ENCODE results near the gene PPIG. TPM values are rescaled to one million over a fixed set of nuclear protein-coding genes. Genes with fewer than 3 reads are reported as not detected.
"Not testable (repeated sequence)": the region's sequence is repeated elsewhere in the genome, so short reads cannot be mapped to it uniquely, and the experiment has no call there.

Gene PPIG
- total RNA-seq, 4 donors from 2014 or later, result 30.2 to 32.5 (median 30.7) TPM

GRCh38 chr2:169684135-169684565 lies 100.0 kb downstream of the PPIG start:
- no peak for TF ChIP-seq CTCF (IDR thresholded peaks at IDR 0.05)
- no peak for DNase-seq (ENCODE audit: low spot score)
- ATAC-seq (ENCODE audit: low FRiP score), result no peak

DNA sequence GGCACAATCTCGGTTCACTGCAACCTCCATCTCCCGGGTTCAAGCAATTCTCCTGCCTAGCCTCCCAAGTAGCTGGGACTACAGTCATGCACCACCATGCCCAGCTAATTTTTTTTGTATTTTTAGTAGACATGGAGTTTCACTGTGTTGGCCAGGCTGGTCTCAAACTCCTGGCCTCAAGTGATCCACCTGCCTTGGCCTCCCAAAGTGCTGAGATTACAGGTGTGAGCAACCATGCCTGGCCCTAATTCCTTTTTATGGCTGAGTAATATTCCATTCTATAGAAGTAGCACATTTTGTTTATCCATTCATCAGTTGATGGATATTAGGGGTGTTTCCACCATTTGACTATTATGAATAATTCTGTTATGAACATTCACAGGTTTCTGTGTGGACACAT lies 100.6 kb downstream of the PPIG start:
- not testable (repeated sequence) for DNase-seq (ENCODE audit: low spot score)

DNA sequence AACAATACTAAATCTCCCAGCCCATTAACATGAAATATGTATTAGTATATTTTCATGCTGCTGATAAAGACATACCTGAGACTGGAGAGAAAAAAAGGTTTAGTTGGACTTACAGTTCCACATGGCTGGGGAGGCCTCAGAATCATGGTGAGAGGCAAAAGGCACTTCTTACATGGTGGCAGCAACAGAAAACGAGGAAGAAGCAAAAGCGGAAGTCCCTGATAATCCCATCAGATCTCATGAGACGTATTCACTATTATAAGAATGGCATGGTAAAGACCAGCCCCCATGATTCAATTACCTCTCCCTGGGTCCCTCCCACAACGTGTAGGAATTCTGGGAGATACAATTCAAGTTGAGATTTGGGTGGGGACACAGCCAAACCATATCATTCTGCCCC lies 102.7 kb downstream of the PPIG start:
- not testable (repeated sequence) for DNase-seq (ENCODE audit: low spot score); ATAC-seq (ENCODE audit: low FRiP score)

More for the DNA sequence above, 100.6 kb downstream of the PPIG start:
- not testable (repeated sequence) for ATAC-seq (ENCODE audit: low FRiP score)

DNA sequence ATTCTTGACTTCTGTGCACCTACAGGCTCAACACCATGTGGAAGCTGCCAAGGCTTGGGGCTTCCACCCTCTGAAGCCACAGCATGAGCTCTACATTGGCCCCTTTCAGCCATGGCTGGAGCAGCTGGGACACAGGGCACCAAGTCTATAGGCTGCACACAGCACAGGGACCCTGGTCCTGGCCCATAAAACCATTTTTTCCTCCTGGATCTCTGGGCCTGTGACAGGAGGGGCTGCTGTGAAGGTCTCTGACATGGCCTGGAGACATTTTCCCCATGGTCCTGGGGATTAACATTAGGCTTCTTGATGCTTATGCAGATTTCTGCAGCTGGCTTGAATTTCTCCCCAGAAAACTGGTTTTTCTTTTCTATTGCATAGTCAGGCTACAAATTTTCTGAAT lies 103.8 kb downstream of the PPIG start:
- not testable (repeated sequence) for ATAC-seq (ENCODE audit: low FRiP score); DNase-seq (ENCODE audit: low spot score)

DNA sequence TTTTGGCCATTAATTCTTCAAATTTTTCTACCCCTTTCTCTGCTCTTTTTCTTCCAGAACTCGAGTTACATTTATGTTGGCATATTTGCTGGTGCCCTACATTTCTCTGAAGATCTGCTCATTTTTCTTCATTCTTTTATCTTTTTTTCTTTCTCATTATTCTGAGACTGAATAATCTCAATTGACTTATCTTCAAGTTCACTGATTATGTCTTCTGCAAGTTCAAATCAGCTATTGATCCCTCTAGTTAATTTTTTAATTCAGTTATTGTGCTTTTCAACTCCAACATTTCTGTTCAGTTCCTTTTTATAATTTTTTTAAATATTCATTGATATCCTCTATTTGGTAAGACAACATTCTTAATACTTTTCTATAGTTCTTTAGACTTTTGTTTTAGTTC lies 106.8 kb downstream of the PPIG start:
- DNase-seq (ENCODE audit: low spot score), result no peak
- TF ChIP-seq CTCF (IDR thresholded peaks at IDR 0.05), result no peak
- ATAC-seq (ENCODE audit: low FRiP score), result no peak

Other genes starting within 250 kb of the PPIG start
- gene LRP2, start 221.8 kb upstream of the PPIG start, total RNA-seq, result 10 to 100 TPM in 3 of 4 donors, not detected in 1; 12.2 to 58.3 (median 14.1) TPM
- gene BBS5, start 104.9 kb upstream of the PPIG start, total RNA-seq, result 10 to 100 TPM in 1 of 4 donors, 1 to 10 TPM in 3; 4.3 to 11.3 (median 6.0) TPM
- gene KLHL41, start 74.6 kb upstream of the PPIG start, total RNA-seq, result 1 to 10 TPM in 1 of 4 donors, under 1 TPM in 2, not detected in 1; 0.19 to 1.4 (median 0.72) TPM
- gene FASTKD1, start 10.5 kb upstream of the PPIG start, total RNA-seq, result 10 to 100 TPM; 11.7 to 23.1 (median 16.9) TPM
- under 1 TPM in 2 of 4 donors, not detected in 2; 0.24 to 0.46 TPM for gene CFAP210, start 110.1 kb downstream of the PPIG start, total RNA-seq
- 10 to 100 TPM in 3 of 4 donors, 1 to 10 TPM in 1; 2.0 to 27.7 (median 12.5) TPM for gene PHOSPHO2, start 110.1 kb downstream of the PPIG start, total RNA-seq
- 10 to 100 TPM in 1 of 4 donors, 1 to 10 TPM in 3; 6.4 to 13.1 (median 8.2) TPM for gene KLHL23, start 149.5 kb downstream of the PPIG start, total RNA-seq
- gene SSB, start 214.5 kb downstream of the PPIG start, total RNA-seq, result 100 to 1,000 TPM in 2 of 4 donors, 10 to 100 TPM in 2; 70.3 to 246 (median 111) TPM
- gene METTL5, start 240.6 kb downstream of the PPIG start, total RNA-seq, result 10 to 100 TPM; 27.4 to 63.2 (median 39.0) TPM
- 10 to 100 TPM; 59.2 to 90.3 (median 64.0) TPM for gene UBR3, start 243.1 kb downstream of the PPIG start, total RNA-seq

All from omental fat pad (tissue), 4 donors.